ENCODE results near the gene HIF1A.
A peak's percentile ranks its signal among the peaks of the same experiment; 100 is the strongest.
"Not testable (repeated sequence)": the region's sequence is repeated elsewhere in the genome, so short reads cannot be mapped to it uniquely, and the experiment has no call there.

HIF1A gene

GRCh38 chr14:61703342-61704129 is 8.2 kb downstream of the HIF1A start:
- TF ChIP-seq CTCF (IDR thresholded peaks at IDR 0.05), result no peak
- H3K4me3 ChIP-seq (ENCODE audit: low read depth in 1 of 2, low read length in 1 of 2), result no peak overlapping the region
- H3K27me3 ChIP-seq, result no peaks in the 10 kb centered on the region
- H3K27ac ChIP-seq, result peak overlapping the region; percentile 43
- H3K36me3 ChIP-seq, result no peaks in the 10 kb centered on the region
- no peaks in the 10 kb centered on the region for H3K9me3 ChIP-seq
- H3K4me1 ChIP-seq (ENCODE audit: control insufficient read depth in 1 of 2, insufficient read depth in 1 of 2, low read depth in 1 of 2, low read length in 1 of 2), result peaks cover 65 to 83% of the 10 kb centered on the region in 2 experiments

- peaks cover 55 to 79% of the 10 kb centered on the region in 2 experiments for H3K4me1 ChIP-seq (ENCODE audit: control insufficient read depth in 1 of 2, insufficient read depth in 1 of 2, low read depth in 1 of 2, low read length in 1 of 2)
- H3K4me3 ChIP-seq (ENCODE audit: low read depth in 1 of 2, low read length in 1 of 2), result no peak overlapping the region
These were observed 9.2 kb downstream of the HIF1A start for GRCh38 chr14:61704554-61704953.

GRCh38 chr14:61705017-61705416 is 9.7 kb downstream of the HIF1A start:
- peaks cover 50 to 79% of the 10 kb centered on the region in 2 experiments for H3K4me1 ChIP-seq (ENCODE audit: control insufficient read depth in 1 of 2, insufficient read depth in 1 of 2, low read depth in 1 of 2, low read length in 1 of 2)
- H3K4me3 ChIP-seq (ENCODE audit: low read depth in 1 of 2, low read length in 1 of 2), result no peak overlapping the region
- H3K27me3 ChIP-seq, result no peaks in the 10 kb centered on the region
- peak overlapping the region; percentile 43 for H3K27ac ChIP-seq
- no peak for TF ChIP-seq CTCF (IDR thresholded peaks at IDR 0.05)
- no peaks in the 10 kb centered on the region for H3K9me3 ChIP-seq
- no peaks in the 10 kb centered on the region for H3K36me3 ChIP-seq

More at GRCh38 chr14:61704554-61704953, 9.2 kb downstream of the HIF1A start:
- no peak for TF ChIP-seq CTCF (IDR thresholded peaks at IDR 0.05)
- Histone ChIP-seq H3K36me3 (no peaks in the 10 kb centered on the region), H3K27me3 (no peaks in the 10 kb centered on the region), H3K9me3 (no peaks in the 10 kb centered on the region), H3K27ac (peak overlapping the region; percentile 43)

- no peaks in the 10 kb centered on the region for H3K27me3 ChIP-seq
- no peaks in the 10 kb centered on the region for H3K9me3 ChIP-seq
- H3K27ac ChIP-seq, result peak overlapping the region; percentile 48
- H3K4me1 ChIP-seq (ENCODE audit: control insufficient read depth in 1 of 2, insufficient read depth in 1 of 2, low read depth in 1 of 2, low read length in 1 of 2), result peaks cover 39 to 73% of the 10 kb centered on the region in 2 experiments
- no peak for TF ChIP-seq CTCF (IDR thresholded peaks at IDR 0.05)
- H3K4me3 ChIP-seq (ENCODE audit: low read depth in 1 of 2, low read length in 1 of 2), result no peak overlapping the region
- H3K36me3 ChIP-seq, result no peaks in the 10 kb centered on the region
These were observed 10.9 kb downstream of the HIF1A start for GRCh38 chr14:61706096-61706690.

- not testable (repeated sequence) for H3K27me3 ChIP-seq; H3K9me3 ChIP-seq; H3K4me3 ChIP-seq (ENCODE audit: low read depth in 1 of 2, low read length in 1 of 2); H3K27ac ChIP-seq; H3K36me3 ChIP-seq
- H3K4me1 ChIP-seq (ENCODE audit: control insufficient read depth in 1 of 2, insufficient read depth in 1 of 2, low read depth in 1 of 2, low read length in 1 of 2), result peaks cover 43 to 73% of the 10 kb centered on the region in 2 experiments
These were observed 12.5 kb downstream of the HIF1A start for GRCh38 chr14:61707774-61708173.

GRCh38 chr14:61708693-61709092 is 13.4 kb downstream of the HIF1A start:
- H3K9me3 ChIP-seq; H3K4me3 ChIP-seq (ENCODE audit: low read depth in 1 of 2, low read length in 1 of 2); H3K36me3 ChIP-seq; H3K27me3 ChIP-seq: not testable (repeated sequence)
- peak overlapping the region; percentile 31 for H3K27ac ChIP-seq
- H3K4me1 ChIP-seq (ENCODE audit: control insufficient read depth in 1 of 2, insufficient read depth in 1 of 2, low read depth in 1 of 2, low read length in 1 of 2), result peaks cover 39 to 70% of the 10 kb centered on the region in 2 experiments
